ENCODE data around the gene FAM222A.
"Not testable (repeated sequence)": the region's sequence is repeated elsewhere in the genome, so short reads cannot be mapped to it uniquely, and the experiment has no call there.

Gene FAM222A

GRCh38 chr12:109689426-109689825, 24.2 kb upstream of the FAM222A start:
- Histone ChIP-seq H3K9me3 (ENCODE audit: insufficient read depth, low read length) (no peaks in the 10 kb centered on the region), H3K27ac (ENCODE audit: low read depth, low read length) (no peak overlapping the region), H3K9me2 (replicated peaks; ENCODE audit: insufficient read depth, low read length) (no peaks in the 10 kb centered on the region), H4K20me1 (ENCODE audit: low read depth, low read length) (no peaks in the 10 kb centered on the region), H3K9ac (ENCODE audit: low read length) (no peak overlapping the region), H2AFZ (ENCODE audit: low read depth, low read length, severe bottlenecking) (no peak overlapping the region), H3F3A (ENCODE audit: insufficient read depth) (no peaks in the 10 kb centered on the region), H3K4me3 (ENCODE audit: insufficient read depth, low read length, poor library complexity, severe bottlenecking) (no peak overlapping the region), H3K36me3 (ENCODE audit: low read length) (no peaks in the 10 kb centered on the region), H3K27me3 (ENCODE audit: low read length) (no peaks in the 10 kb centered on the region), H3K79me2 (ENCODE audit: insufficient read depth, low read length) (no peaks in the 10 kb centered on the region), H3K4me2 (ENCODE audit: low read depth, low read length, poor library complexity, severe bottlenecking) (no peak overlapping the region)
- TF ChIP-seq, protein P1, sequence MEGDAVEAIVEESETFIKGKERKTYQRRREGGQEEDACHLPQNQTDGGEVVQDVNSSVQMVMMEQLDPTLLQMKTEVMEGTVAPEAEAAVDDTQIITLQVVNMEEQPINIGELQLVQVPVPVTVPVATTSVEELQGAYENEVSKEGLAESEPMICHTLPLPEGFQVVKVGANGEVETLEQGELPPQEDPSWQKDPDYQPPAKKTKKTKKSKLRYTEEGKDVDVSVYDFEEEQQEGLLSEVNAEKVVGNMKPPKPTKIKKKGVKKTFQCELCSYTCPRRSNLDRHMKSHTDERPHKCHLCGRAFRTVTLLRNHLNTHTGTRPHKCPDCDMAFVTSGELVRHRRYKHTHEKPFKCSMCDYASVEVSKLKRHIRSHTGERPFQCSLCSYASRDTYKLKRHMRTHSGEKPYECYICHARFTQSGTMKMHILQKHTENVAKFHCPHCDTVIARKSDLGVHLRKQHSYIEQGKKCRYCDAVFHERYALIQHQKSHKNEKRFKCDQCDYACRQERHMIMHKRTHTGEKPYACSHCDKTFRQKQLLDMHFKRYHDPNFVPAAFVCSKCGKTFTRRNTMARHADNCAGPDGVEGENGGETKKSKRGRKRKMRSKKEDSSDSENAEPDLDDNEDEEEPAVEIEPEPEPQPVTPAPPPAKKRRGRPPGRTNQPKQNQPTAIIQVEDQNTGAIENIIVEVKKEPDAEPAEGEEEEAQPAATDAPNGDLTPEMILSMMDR (IDR thresholded peaks at IDR 0.05; ENCODE audit: insufficient read depth, low read length, poor library complexity, severe bottlenecking): no peak
- TF ChIP-seq EZH2phosphoT487 (conservative IDR thresholded peaks at IDR 0.05; ENCODE audit: low read length): no peak

- Histone ChIP-seq H3K9me2 (replicated peaks; ENCODE audit: insufficient read depth, low read length) (no peaks in the 10 kb centered on the region), H2AFZ (ENCODE audit: low read depth, low read length, severe bottlenecking) (no peak overlapping the region), H3K9me3 (ENCODE audit: insufficient read depth, low read length) (no peaks in the 10 kb centered on the region), H3K4me2 (ENCODE audit: low read depth, low read length, poor library complexity, severe bottlenecking) (no peak overlapping the region), H3K9ac (ENCODE audit: low read length) (no peak overlapping the region), H3F3A (ENCODE audit: insufficient read depth) (no peaks in the 10 kb centered on the region), H3K36me3 (ENCODE audit: low read length) (no peaks in the 10 kb centered on the region), H3K79me2 (ENCODE audit: insufficient read depth, low read length) (no peaks in the 10 kb centered on the region), H3K27me3 (ENCODE audit: low read length) (no peaks in the 10 kb centered on the region), H4K20me1 (ENCODE audit: low read depth, low read length) (no peaks in the 10 kb centered on the region), H3K4me3 (ENCODE audit: insufficient read depth, low read length, poor library complexity, severe bottlenecking) (no peak overlapping the region), H3K27ac (ENCODE audit: low read depth, low read length) (no peak overlapping the region)
- TF ChIP-seq, protein P1 (IDR thresholded peaks at IDR 0.05; ENCODE audit: insufficient read depth, low read length, poor library complexity, severe bottlenecking): no peak
- no peak for TF ChIP-seq EZH2phosphoT487 (conservative IDR thresholded peaks at IDR 0.05; ENCODE audit: low read length)
Observed at GRCh38 chr12:109693160-109693559, 20.5 kb upstream of the FAM222A start.

- Histone ChIP-seq H3K79me2 (ENCODE audit: insufficient read depth, low read length) (no peaks in the 10 kb centered on the region), H3F3A (ENCODE audit: insufficient read depth) (no peaks in the 10 kb centered on the region), H3K9me3 (ENCODE audit: insufficient read depth, low read length) (no peaks in the 10 kb centered on the region), H3K27me3 (ENCODE audit: low read length) (no peaks in the 10 kb centered on the region), H3K36me3 (ENCODE audit: low read length) (no peaks in the 10 kb centered on the region), H3K27ac (ENCODE audit: low read depth, low read length) (no peak overlapping the region), H3K4me2 (ENCODE audit: low read depth, low read length, poor library complexity, severe bottlenecking) (no peak overlapping the region), H3K4me3 (ENCODE audit: insufficient read depth, low read length, poor library complexity, severe bottlenecking) (no peak overlapping the region), H3K9ac (ENCODE audit: low read length) (no peak overlapping the region), H4K20me1 (ENCODE audit: low read depth, low read length) (no peaks in the 10 kb centered on the region), H2AFZ (ENCODE audit: low read depth, low read length, severe bottlenecking) (no peak overlapping the region), H3K9me2 (replicated peaks; ENCODE audit: insufficient read depth, low read length) (no peaks in the 10 kb centered on the region)
- TF ChIP-seq EZH2phosphoT487 (conservative IDR thresholded peaks at IDR 0.05; ENCODE audit: low read length): no peak
- TF ChIP-seq, protein P1 (IDR thresholded peaks at IDR 0.05; ENCODE audit: insufficient read depth, low read length, poor library complexity, severe bottlenecking): no peak
Observed at GRCh38 chr12:109693653-109694600, 19.7 kb upstream of the FAM222A start.

- H3K9me3 ChIP-seq (ENCODE audit: insufficient read depth, low read length); H3K4me3 ChIP-seq (ENCODE audit: insufficient read depth, low read length, poor library complexity, severe bottlenecking); H3K9me2 ChIP-seq (replicated peaks; ENCODE audit: insufficient read depth, low read length); H3K4me2 ChIP-seq (ENCODE audit: low read depth, low read length, poor library complexity, severe bottlenecking); H3K27me3 ChIP-seq (ENCODE audit: low read length); H2AFZ ChIP-seq (ENCODE audit: low read depth, low read length, severe bottlenecking); H3K79me2 ChIP-seq (ENCODE audit: insufficient read depth, low read length); H3K27ac ChIP-seq (ENCODE audit: low read depth, low read length); H3K36me3 ChIP-seq (ENCODE audit: low read length); H3K9ac ChIP-seq (ENCODE audit: low read length); H3F3A ChIP-seq (ENCODE audit: insufficient read depth); H4K20me1 ChIP-seq (ENCODE audit: low read depth, low read length): not testable (repeated sequence)
Observed at GRCh38 chr12:109694629-109695028, 19.0 kb upstream of the FAM222A start.

Data from SU-DHL-6 (cell line).